GM21423 (cell line): ENCODE data around the gene PPP1R3D.
A peak's percentile ranks its signal among the peaks of the same experiment; 100 is the strongest.

Experiments used
- ATAC-seq: cut with Tn5 transposase; IDR thresholded peaks from one replicate; pipeline ENCODE4 v1.9.1; 2021; ENCODE audit warnings: mild to moderate bottlenecking, moderate library complexity; ENCODE audit not compliant: unreplicated experiment

The PPP1R3D gene

GRCh38 chr20:59948828-59949720, 9.0 kb upstream of the PPP1R3D start:
- peak; percentile 67 for ATAC-seq

- no peak for ATAC-seq
Measured at GRCh38 chr20:59948212-59948611, 8.1 kb upstream of the PPP1R3D start.

DNA sequence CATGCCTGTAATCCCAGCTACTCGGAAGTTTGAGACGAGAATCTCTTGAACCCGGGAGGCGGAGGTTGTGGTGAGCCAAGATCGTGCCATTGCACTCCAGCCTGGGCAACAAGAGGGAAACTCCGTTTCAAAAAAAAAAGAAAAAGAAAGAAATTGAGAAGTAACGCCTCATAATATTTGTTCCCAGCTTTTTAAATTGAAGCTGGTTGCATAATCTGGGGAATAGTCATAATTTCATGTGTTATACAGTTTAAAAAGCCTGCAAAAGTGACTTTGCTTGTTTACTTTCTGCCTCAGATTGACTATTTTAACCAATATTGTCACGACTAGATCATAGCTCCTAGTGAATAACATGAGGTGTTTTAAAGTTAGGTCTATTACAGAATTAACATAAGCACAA, 7.3 kb upstream of the PPP1R3D start:
- no peak for ATAC-seq

- no peak for ATAC-seq
Measured at GRCh38 chr20:59945731-59946130, 5.6 kb upstream of the PPP1R3D start.

DNA sequence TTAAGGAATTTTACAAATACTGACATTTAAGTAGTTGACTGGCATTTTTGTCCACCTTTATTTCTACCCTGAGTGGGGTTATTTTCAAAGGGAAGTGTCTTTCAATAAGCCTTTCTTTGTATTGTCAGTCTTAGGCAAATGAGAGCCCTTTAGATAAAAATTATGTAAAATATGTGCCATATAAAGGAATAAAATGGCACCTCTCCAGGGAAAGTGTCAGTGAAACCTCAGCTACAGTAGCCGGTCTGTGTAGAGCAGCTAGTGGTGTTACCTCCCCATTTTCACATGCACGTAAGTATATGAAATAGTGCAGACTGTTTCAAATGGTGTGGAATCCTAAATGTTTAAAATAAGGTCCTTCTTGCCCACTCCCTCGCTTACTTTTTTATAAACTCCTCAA, 5.1 kb upstream of the PPP1R3D start:
- ATAC-seq, result no peak

DNA sequence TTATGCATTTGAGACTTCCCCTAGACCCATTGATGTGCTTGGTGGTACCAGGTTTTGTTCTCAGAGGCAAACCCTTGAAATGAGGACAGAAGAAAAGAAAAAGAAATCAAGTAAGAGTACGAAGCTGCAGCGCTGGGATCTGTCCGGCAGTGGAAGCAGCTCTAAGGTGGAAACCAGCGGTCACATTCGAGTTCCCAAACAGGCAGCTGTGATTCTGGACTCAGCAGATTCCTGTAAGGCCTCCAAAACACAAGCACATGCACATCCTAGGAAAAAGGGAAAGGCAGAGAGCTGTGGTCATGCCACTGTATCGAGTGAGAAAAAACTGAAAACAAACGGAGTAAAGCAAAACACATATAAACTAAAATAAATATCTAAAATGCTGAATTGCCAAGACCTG, 4.6 kb upstream of the PPP1R3D start:
- no peak for ATAC-seq

GRCh38 chr20:59942245-59942644, 2.1 kb upstream of the PPP1R3D start:
- no peak for ATAC-seq

GRCh38 chr20:59940956-59941294, 820 bp upstream of the PPP1R3D start:
- no peak for ATAC-seq

- peak; percentile 33 for ATAC-seq
Measured at GRCh38 chr20:59939879-59940128, 301 bp downstream of the PPP1R3D start.

GRCh38 chr20:59939052-59939878, 840 bp downstream of the PPP1R3D start:
- ATAC-seq, result peak; percentile 25

DNA sequence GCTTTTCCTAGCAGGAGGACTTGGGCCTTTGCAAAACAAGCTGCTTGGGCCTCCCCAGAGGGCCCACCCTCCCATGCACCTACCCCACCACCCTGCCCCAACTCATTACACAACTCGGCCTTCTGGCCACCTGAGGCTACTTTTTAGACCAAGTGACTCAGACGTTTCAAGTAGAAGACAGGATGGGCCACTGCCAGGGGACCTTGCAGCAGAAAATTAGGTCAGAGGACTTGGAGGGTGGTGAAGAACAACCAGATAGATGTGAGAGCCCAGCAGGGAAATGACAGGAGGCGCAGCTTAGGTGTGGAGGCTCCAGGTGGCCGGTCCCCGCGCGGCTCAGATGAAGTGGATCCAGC, 1.4 kb downstream of the PPP1R3D start:
- ATAC-seq, result no peak

DNA sequence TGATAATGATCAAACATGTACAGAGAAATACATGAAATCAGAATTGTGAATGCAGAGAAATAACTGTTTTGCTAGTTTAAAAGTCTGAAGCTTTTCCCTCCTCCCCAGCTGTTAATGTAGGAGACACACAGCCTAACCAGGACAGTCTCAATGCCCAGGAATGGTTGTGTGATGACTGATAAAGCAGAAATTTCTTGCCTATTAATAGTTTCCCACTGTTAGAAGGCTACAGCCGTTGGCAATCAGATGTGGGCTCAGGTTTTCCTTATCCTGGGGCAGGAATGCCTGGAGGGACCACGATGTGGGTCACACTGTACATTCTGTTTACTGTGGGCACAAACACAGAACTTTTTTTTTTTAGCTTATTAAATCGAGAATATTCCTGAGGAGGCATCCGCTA, 1.9 kb downstream of the PPP1R3D start:
- ATAC-seq, result no peak

DNA sequence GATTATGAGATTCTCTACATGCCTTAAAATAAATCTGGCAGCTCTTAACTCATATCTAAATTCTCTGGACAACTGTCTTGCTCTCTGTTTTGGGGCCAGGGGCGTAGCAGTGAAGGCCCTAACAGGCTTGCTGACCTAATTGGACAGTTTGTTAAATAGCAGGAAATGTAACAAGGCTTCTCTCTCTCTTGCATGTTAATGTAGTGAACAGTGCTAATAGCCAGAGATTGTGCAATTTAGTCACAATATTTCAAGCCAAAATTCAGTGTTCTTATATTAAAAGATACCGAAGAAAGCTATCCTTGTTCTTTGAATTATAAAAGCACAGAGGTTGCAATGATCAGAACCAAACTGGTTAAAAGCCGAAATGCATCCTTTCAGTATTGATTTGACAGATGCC, 3.0 kb downstream of the PPP1R3D start:
- no peak for ATAC-seq

DNA sequence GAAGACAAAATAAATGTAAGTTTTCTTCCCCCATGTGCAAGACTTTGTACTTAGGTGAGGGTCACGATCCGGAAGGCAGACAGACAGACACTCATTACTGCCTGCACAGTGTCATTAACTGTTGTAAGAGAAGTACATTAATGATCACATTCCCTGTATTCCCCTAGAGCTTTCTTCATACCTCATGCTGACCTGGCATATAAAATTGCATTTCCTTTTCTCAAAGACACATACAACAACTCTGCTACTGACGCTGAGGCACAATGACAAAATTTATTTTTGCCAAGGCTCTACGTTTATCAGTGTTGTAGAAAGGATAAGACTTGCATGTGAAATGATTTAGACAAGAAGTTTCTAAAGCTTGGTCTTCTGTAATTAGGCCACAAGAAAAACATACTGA, 3.7 kb downstream of the PPP1R3D start:
- no peak for ATAC-seq

- ATAC-seq, result no peak
Measured at GRCh38 chr20:59935457-59936185, 4.5 kb downstream of the PPP1R3D start.

GRCh38 chr20:59933849-59934585, 6.1 kb downstream of the PPP1R3D start:
- ATAC-seq, result peak; percentile 87

DNA sequence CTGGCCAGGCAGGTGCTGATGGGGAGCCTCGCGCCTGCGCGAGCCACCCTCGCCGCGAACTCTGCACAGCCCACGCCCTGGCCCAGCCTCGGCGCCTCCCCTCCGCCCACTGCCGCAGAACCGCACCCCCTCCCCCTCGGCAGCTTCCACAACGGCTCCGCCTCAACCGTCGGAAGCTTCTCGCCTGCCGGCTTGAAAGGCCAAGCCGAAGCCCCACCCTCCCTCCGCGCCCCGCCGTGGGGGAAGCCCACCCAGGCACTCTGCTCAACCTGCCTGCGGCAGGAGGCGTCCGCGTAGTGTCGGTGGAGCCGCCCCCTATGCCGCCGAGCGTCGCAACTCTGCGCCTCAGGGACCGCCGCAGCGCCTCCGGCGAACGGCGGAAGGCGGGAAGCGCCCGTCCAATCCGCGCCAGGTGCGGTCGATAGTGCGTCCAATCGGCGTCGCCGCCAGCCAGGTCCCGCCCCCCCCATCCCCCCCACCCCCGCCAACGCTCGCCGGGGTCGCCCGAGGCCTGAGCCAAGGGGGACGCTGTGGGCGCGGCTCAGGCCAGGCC, 6.7 kb downstream of the PPP1R3D start, which contains the start of gene SYCP2:
Gene SYCP2, minus strand, starts transcription at position 342 of the 553 bp plus-strand sequence. CDS start 11,224 bp downstream, outside the sequence.
- ATAC-seq, result peak; percentile 29

DNA sequence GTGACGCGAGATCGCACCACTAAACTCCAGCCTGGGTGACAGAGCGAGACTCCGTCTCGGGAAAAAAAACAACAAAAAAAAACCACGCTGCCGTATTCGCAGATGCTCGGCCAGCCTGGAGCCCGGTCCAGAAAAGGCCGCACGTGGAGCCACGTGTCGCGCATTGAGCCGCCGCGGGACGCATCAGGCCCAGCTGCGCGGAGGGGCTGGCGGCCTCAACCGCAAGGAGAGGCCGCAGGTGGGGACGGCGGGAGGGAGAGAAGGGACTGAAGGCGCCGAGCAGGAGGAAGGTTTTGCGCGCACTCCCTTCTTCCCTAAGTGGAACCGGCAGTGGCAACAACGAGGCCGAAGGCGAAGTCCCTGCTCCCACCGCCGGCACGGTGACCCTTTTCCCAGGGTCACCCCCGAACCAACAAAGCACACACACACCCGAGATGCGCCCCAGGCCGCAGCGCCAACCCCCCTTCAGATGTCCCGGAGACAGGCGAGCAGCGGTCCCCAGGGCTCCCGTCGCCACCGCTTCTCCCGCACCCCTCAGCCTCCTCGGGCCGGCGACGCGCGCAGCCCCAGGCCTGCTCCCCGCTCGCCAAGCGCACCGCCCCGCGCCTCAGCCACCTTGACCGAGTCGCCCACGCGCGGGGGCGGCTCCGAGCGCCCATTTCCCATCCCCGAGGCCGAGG, 7.3 kb downstream of the PPP1R3D start:
- no peak for ATAC-seq

DNA sequence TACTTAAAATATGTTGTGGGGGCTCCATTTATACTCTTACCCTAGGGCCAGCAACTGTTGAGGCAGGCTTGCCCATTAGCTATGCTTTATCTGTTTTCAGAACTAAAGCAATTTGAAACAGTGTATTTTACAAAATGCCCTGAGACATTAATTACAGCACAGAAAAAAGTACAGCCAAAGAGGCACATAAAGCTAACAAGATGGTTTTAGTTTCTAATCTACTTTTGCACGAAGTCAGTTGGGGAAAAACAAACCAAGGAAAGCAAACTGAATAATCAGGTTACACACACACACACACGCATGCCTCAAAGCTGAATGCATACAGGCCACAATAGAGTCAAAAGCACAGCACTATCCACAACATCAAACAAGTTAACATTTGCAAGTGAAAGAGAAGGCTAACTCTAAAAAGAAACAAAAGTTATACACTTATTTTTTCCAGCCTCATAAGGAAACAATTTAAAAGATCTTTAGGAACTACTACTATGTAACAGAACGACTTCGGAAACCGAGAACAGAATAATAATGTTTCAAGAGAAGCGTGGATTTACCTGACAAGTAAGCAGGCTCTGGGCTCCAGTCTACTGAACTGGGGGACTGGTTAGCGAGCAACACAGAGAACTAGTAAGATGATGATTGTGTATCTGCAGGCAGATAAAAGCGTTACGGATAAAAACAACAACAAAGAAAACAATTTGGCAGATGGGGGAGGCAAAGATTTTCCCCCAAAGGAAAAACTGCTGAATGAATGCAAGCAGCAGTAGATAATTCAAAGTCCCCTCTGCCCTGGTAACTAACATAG, 8.4 kb downstream of the PPP1R3D start:
- ATAC-seq, result no peak
